Bladder microvascular endothelial cell (primary cell): ENCODE measurements around the gene FOXM1. TPM values are rescaled to one million over a fixed set of nuclear protein-coding genes. Genes with fewer than 3 reads are reported as not detected.

Source experiments
- total RNA-seq: library from RNA; depleted of rRNA; stranded (reverse); fragments of >200 nt; gene quantifications from 2 replicates; pipeline ENCODE4 v1.2.3, GENCODE V29; 2014

The FOXM1 gene, protein sequence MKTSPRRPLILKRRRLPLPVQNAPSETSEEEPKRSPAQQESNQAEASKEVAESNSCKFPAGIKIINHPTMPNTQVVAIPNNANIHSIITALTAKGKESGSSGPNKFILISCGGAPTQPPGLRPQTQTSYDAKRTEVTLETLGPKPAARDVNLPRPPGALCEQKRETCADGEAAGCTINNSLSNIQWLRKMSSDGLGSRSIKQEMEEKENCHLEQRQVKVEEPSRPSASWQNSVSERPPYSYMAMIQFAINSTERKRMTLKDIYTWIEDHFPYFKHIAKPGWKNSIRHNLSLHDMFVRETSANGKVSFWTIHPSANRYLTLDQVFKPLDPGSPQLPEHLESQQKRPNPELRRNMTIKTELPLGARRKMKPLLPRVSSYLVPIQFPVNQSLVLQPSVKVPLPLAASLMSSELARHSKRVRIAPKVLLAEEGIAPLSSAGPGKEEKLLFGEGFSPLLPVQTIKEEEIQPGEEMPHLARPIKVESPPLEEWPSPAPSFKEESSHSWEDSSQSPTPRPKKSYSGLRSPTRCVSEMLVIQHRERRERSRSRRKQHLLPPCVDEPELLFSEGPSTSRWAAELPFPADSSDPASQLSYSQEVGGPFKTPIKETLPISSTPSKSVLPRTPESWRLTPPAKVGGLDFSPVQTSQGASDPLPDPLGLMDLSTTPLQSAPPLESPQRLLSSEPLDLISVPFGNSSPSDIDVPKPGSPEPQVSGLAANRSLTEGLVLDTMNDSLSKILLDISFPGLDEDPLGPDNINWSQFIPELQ
- total RNA-seq = 8.9 and 10.2 TPM in 2 replicates

DNA sequence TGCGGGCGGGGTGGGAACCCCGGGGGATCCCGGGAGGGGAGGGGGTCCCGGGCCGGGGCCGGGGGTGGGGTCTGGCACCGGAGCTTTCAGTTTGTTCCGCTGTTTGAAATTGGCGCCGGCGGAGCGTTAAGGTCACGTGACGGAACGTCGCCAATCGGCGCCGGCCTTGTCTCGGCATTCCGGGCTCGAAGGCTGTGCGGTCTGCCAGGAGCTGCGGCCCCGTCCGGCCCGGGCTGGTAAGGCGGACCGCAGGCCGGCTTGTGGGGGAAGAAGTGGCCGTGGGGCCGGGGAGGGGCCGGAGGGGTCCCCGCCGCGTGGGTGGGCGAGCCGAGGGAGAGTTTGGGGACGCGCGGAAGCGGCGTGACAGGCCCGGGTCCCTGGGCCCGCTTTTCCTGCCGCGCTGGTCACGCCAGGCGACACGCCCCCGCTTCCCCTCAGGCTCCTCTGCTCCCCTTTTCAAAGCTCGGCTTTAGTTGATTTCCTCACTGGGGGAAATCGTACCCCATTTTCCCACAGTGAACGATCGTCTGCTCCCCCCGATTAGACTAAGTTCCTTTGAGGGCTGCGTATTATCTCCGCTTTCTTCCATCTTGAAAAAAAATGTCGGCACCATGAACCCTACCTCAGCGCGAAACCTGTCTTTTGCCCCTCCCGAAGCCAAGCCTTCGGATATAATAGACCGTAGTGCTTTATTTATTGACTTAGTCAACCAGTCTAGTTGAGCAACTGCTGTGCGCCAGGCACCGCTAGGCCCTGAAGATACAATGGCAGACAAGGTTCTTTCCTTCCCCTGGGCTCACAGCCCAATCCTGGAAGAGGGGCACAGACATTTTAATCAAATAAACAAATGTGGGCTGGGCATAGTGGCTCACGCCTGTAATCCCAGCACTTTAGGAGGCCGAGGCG, at the start of gene FOXM1, which contains the start of gene RHNO1:
Gene FOXM1 (minus strand): TSS at position 128 of the 906 bp plus-strand sequence. CDS start 2,696 bp downstream, outside the sequence.
Gene RHNO1 (plus strand): TSS at position 177 of the 906 bp plus-strand sequence. CDS start 8,144 bp downstream, outside the sequence.

DNA sequence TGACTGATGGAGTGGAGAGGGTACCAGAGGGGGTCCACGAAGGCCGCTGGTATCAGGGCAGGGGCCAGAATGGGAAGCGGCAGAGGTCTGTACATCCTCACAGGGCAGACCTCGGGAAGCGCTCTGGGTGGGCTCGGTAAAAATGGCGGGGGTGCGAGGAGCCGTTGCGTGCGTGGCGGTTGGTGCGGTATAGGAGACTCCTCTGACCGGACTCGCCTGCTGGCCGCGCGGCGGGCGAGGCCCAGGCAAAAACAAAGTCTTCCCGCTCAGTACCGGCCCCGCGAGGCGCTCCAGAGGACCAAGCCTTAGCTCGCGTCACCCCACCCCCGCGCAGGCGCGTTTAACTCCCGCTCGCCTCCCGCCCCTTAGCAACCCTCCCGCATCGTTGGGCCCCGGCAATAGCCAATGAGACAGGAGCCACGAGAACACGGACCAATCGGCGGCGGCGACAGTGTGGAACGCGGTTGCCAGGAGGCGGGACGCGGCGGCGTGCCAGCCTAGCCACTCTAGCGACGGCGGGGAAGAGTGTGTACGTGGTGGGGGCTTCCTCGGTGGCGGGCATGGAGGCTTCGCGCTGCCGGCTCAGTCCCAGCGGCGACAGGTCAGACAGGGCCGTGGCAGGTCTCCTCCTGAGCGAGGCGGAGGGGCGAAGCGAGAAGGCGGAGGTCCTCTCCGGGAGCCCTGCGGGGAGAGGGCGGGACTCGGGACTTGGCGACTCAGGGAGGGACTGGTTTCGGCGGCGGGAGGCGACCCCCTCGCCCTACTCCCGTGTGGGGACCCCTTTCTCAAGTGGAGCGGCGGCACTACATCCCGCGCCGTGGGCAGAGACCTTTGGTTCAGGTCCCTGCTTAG, 13.6 kb upstream of the FOXM1 start, which contains the start of gene TULP3:
Gene TULP3 (plus strand): TSS at position 504 of the 852 bp plus-strand sequence. CDS start 57 bp downstream, at position 561.

DNA sequence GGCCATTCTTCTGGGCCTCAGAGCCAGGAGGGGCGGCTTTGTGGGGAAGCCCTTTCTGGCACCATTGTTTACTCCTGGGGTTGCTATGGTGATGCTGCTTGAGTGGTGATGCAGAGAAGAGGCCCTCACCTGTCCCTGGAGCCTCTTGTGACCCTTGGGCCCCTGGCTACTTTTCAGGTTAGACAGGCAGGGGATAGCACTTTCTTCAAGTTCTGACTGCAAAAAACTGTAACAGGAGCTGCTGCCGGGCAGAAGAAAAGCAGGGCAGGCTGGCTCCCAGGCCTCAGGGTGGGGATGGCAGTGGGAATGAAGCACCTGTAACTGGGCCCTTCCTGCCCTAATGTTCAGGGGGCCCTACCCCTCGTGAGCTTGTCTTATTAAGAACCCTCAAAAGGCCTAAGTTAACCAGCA, 19.9 kb downstream of the FOXM1 start, which contains the start of gene TEX52:
Gene TEX52 (minus strand): TSS at position 19 of the 411 bp plus-strand sequence. CDS start 13 bp downstream, at position 6.

DNA sequence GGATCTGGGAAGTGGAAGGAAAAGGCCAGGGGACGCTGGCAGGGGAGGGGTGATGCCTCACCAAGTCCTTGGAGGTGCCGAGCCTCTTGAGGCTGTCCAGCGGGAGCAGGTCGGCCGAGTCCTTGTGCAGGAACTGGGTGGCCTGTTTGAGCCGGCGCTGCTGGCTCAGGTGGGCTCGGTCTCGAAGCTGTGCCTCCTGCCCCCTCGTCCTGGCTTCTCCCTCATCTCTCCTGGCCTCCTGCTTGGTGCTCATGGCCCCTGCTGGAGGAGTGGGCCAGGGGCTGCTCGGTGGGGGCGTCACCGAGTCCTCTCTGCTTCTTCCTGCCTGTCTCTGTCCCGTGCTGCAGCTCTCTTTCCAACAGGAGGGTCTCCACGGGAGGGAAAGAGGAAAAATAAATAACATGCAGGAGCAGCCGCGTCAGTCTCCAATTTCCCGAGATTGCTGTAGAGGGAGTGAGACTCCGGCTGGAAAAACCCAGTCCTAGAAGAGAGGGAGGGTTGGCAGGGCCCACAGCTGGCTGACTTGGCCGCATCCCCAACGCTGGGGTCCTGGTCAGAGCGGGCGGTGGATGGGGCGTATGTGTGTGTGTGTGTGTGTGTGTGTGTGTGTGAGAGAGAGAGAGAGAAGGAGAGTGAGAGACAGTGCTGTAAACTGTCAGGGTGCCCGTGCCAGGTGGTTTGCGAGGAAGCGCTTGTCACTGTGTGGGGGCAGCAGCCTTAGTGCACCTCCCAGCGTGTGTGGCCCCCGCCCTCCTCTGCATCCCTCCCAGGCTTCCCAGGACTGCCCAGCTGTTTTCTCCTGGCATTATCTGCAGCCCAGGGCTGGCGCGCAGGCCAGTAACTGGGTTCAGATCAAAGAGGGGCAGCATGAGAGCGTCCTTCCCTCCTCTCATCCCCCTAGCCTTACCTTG, 42.1 kb downstream of the FOXM1 start, which contains the start of gene NRIP2:
Gene NRIP2 (minus strand): TSS at position 455 of the 911 bp plus-strand sequence. CDS start 52 bp downstream, at position 403.

DNA sequence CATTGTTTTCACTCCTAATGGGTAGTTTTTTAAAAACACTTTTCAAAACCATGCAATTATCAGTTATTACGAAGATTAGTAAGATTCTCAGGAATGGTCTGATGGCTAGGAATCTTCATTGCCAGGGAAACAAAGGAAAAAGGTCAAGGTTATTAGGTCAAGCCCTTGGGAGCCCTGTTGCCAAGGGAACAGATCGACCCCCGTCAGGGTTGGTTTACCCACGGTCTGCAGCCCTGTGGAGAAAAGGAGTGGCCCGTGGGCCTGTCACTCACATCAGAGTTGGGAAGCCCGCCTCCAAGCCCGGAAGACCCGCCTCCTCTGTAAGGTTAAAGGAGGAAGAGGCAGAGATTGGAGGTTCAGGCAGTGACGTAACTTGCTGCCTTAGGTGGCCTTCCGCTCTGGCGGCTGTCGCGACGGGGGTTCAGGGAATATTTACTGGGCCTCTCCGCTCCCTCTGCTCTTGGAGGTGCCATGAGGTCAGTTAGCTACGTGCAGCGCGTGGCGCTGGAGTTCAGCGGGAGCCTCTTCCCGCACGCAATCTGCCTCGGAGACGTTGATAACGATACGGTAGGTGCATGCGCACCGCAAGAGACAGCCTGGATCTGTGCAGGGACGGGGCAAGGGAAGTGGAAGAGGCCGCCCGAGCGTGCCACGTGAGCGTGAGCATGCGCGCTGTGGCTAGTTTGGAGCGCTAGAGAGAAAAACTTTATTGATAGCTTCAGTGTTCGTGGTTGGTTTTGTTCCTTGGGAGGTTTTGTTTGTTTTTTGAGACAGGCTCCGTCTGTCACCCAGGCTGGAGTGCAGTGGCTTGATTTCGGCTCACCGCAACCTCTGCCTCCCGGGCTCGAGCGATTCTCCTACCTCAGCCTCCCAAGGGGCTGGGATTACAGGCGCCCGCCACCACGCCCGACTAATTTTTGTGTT, 64.4 kb downstream of the FOXM1 start, which contains the start of gene ITFG2:
Gene ITFG2 (plus strand): TSS at position 379 of the 924 bp plus-strand sequence. CDS start 93 bp downstream, at position 472.

Other genes with a start within 250 kb of the FOXM1 start
- gene FKBP4, start 82.2 kb downstream of the FOXM1 start, total RNA-seq = 35.5 and 60.3 TPM in 2 replicates
- 11.0 and 25.7 TPM in 2 replicates for gene ITFG2, start 64.5 kb downstream of the FOXM1 start, total RNA-seq
- not detected in 2 replicates for gene NRIP2, start 42.1 kb downstream of the FOXM1 start, total RNA-seq
- gene TEX52, start 20.1 kb downstream of the FOXM1 start, total RNA-seq = not detected in 2 replicates
- gene RHNO1, start within 50 bp of the FOXM1 start, total RNA-seq = 16.2 and 17.2 TPM in 2 replicates
- 9.9 and 15.7 TPM in 2 replicates for gene TULP3, start 13.7 kb upstream of the FOXM1 start, total RNA-seq
- 17.6 and 19.3 TPM in 2 replicates for gene TEAD4, start 82.2 kb upstream of the FOXM1 start, total RNA-seq
- gene TSPAN9, start 200.2 kb upstream of the FOXM1 start, total RNA-seq = 37.9 and 121 TPM in 2 replicates